Neural cell (in vitro differentiated cells): ENCODE data around the gene CPZ. TPM values are rescaled to one million over a fixed set of nuclear protein-coding genes. Genes with fewer than 3 reads are reported as not detected.

Experiments used
- H2AFZ ChIP-seq: fragments of 200-600, 300-800 bp; sonication (generic), shearing (Covaris generic); 2 replicates; pipeline ENCODE4 v1.6.0; 2014; ENCODE audit warnings: low read depth, mild to moderate bottlenecking, antibody characterized with exemption, low read length, moderate library complexity
- H3F3A ChIP-seq: fragments of 200-600 bp; shearing (Covaris generic); 2 replicates; pipeline ENCODE4 v1.6.1; 2016; ENCODE audit warnings: mild to moderate bottlenecking, moderate library complexity, mixed read lengths, antibody characterized with exemption, low read length; ENCODE audit not compliant: insufficient read depth, poor library complexity, severe bottlenecking
- H3K27ac ChIP-seq: fragments of 200-600, 300-800 bp; sonication (generic), shearing (Covaris generic); 2 replicates; pipeline ENCODE4 v1.5.1; 2014; ENCODE audit warnings: mild to moderate bottlenecking, low read length, moderate library complexity
- H3K27me3 ChIP-seq: fragments of 300-800, 200-600 bp; sonication (generic), shearing (Covaris generic); 2 replicates; pipeline ENCODE4 v1.6.0; 2014; ENCODE audit warnings: mild to moderate bottlenecking, low read depth, low read length, moderate library complexity; ENCODE audit not compliant: insufficient read depth
- H3K36me3 ChIP-seq: fragments of 300-800, 200-600 bp; sonication (generic), shearing (Covaris generic); 2 replicates; pipeline ENCODE4 v1.5.1; 2014; ENCODE audit warnings: mild to moderate bottlenecking, antibody characterized with exemption, low read length, moderate library complexity; ENCODE audit not compliant: insufficient read depth
- H3K4me2 ChIP-seq: fragments of 300-800, 200-600 bp; sonication (generic), shearing (Covaris generic); 2 replicates; pipeline ENCODE4 v1.6.0; 2014; ENCODE audit warnings: mild to moderate bottlenecking, low read length
- H3K4me3 ChIP-seq: fragments of 300-800, 200-600 bp; sonication (generic), shearing (Covaris generic); 2 replicates; pipeline ENCODE4 v1.5.1; 2014; ENCODE audit warnings: mild to moderate bottlenecking, low read length, moderate library complexity
- H3K79me2 ChIP-seq: fragments of 200-600 bp; shearing (Covaris generic); replicated peaks from 2 replicates; pipeline ENCODE4 v1.6.0; 2014; ENCODE audit warnings: mild to moderate bottlenecking, low read length, moderate library complexity; ENCODE audit not compliant: insufficient read depth
- H3K9ac ChIP-seq: fragments of 300-800, 200-600 bp; sonication (generic), shearing (Covaris generic); 2 replicates; pipeline ENCODE4 v1.6.1; 2016; ENCODE audit warnings: mild to moderate bottlenecking, low read length, mixed read lengths
- H3K9me2 ChIP-seq: fragments of 200-600 bp; shearing (Covaris generic); 2 replicates; pipeline ENCODE4 v1.6.1; 2016; ENCODE audit warnings: mild to moderate bottlenecking, low read length, mixed read lengths; ENCODE audit not compliant: insufficient read depth
- H3K9me3 ChIP-seq: fragments of 200-600, 300-800 bp; sonication (generic), shearing (Covaris generic); 2 replicates; pipeline ENCODE4 v1.6.1; 2016; ENCODE audit warnings: mild to moderate bottlenecking, mixed run types, low read length, moderate library complexity, mixed read lengths
- H4K20me1 ChIP-seq: fragments of 200-600 bp; shearing (Covaris generic); 2 replicates; pipeline ENCODE4 v1.6.1; 2016; ENCODE audit warnings: mild to moderate bottlenecking, mixed run types; ENCODE audit not compliant: insufficient read depth
- EP300 ChIP-seq: fragments of 450-650 bp; conservative IDR thresholded peaks from 2 replicates; pipeline ENCODE4 v1.6.1; 2014; ENCODE audit warnings: antibody characterized with exemption, mild to moderate bottlenecking, moderate library complexity; ENCODE audit not compliant: poor library complexity, severe bottlenecking
- EZH2 ChIP-seq: fragments of 200-600, 300-800 bp; shearing (Covaris generic), sonication (generic); IDR thresholded peaks from 2 replicates; pipeline ENCODE4 v1.6.1; 2014; ENCODE audit warnings: antibody characterized with exemption, low read length, borderline replicate concordance, mild to moderate bottlenecking; ENCODE audit not compliant: insufficient read depth, poor library complexity, severe bottlenecking
- MXI1 ChIP-seq: fragments of 450-650 bp; conservative IDR thresholded peaks from 2 replicates; pipeline ENCODE4 v1.6.1; 2014; ENCODE audit warnings: antibody characterized with exemption, mild to moderate bottlenecking; ENCODE audit not compliant: poor library complexity, severe bottlenecking
- POLR2AphosphoS5 ChIP-seq: IDR thresholded peaks from 2 replicates; pipeline ENCODE4 v1.6.1; 2012
- RAD21 ChIP-seq: fragments of 450-650 bp; conservative IDR thresholded peaks from 2 replicates; pipeline ENCODE4 v1.6.1; 2014; ENCODE audit warnings: antibody characterized with exemption, mild to moderate bottlenecking, moderate library complexity
- SMC3 ChIP-seq: fragments of 450-650 bp; conservative IDR thresholded peaks from 2 replicates; pipeline ENCODE4 v1.6.1; 2014; ENCODE audit warnings: antibody characterized with exemption, mild to moderate bottlenecking, moderate library complexity; ENCODE audit not compliant: poor library complexity
- TAF1 ChIP-seq: IDR thresholded peaks from 2 replicates; pipeline ENCODE4 v1.6.1; 2012; ENCODE audit warnings: low read depth
- polyA plus RNA-seq: library from polyadenylated mRNA; depleted of rRNA; stranded (reverse); fragments of >200 nt; gene quantifications from 2 replicates; pipeline ENCODE4 v1.2.3, GENCODE V29; 2014
- TF ChIP-seq, protein P1 (sequence below): fragments of 450-650 bp; IDR thresholded peaks from 2 replicates; pipeline ENCODE4 v1.5.1; 2014; ENCODE audit warnings: antibody characterized with exemption, mild to moderate bottlenecking, moderate library complexity; ENCODE audit not compliant: poor library complexity, severe bottlenecking
- TF ChIP-seq, protein P2 (sequence below): IDR thresholded peaks from 2 replicates; pipeline ENCODE4 v1.6.1; 2012; ENCODE audit warnings: borderline replicate concordance

Gene CPZ
- polyA plus RNA-seq, 1 donor from 2014 or later, result not detected

DNA sequence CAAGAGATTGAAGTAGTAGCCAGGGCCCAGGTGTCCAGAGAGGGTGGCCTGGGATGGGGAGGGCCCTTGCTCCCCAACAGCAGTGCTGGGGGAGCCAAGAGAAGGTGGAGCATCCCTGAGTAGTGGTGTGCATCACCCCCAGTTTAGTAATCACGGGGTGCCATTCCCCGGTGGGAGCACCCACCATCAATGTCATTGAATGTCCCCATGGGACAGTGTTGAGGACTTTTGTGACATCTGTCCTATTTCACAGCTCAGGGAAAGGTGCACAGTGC is 4.4 kb upstream of the CPZ start:
- H3K9me3 ChIP-seq, result no peaks in the 10 kb centered on the region
- H3K9ac ChIP-seq, result no peak overlapping the region
- H3K36me3 ChIP-seq, result no peaks in the 10 kb centered on the region
- H2AFZ ChIP-seq, result no peak overlapping the region
- no peaks in the 10 kb centered on the region for H3K79me2 ChIP-seq
- no peak overlapping the region for H3K4me2 ChIP-seq
- peaks cover 30% of the 10 kb centered on the region for H3K27me3 ChIP-seq
- H3K4me3 ChIP-seq, result no peak overlapping the region
- H3F3A ChIP-seq, result no peaks in the 10 kb centered on the region
- H4K20me1 ChIP-seq, result no peaks in the 10 kb centered on the region
- TF ChIP-seq, protein P1, sequence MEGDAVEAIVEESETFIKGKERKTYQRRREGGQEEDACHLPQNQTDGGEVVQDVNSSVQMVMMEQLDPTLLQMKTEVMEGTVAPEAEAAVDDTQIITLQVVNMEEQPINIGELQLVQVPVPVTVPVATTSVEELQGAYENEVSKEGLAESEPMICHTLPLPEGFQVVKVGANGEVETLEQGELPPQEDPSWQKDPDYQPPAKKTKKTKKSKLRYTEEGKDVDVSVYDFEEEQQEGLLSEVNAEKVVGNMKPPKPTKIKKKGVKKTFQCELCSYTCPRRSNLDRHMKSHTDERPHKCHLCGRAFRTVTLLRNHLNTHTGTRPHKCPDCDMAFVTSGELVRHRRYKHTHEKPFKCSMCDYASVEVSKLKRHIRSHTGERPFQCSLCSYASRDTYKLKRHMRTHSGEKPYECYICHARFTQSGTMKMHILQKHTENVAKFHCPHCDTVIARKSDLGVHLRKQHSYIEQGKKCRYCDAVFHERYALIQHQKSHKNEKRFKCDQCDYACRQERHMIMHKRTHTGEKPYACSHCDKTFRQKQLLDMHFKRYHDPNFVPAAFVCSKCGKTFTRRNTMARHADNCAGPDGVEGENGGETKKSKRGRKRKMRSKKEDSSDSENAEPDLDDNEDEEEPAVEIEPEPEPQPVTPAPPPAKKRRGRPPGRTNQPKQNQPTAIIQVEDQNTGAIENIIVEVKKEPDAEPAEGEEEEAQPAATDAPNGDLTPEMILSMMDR, result no peak
- TF ChIP-seq SMC3, result no peak
- TF ChIP-seq EP300, result no peak
- TF ChIP-seq MXI1, result no peak
- TF ChIP-seq POLR2AphosphoS5, result no peak
- TF ChIP-seq, protein P2, sequence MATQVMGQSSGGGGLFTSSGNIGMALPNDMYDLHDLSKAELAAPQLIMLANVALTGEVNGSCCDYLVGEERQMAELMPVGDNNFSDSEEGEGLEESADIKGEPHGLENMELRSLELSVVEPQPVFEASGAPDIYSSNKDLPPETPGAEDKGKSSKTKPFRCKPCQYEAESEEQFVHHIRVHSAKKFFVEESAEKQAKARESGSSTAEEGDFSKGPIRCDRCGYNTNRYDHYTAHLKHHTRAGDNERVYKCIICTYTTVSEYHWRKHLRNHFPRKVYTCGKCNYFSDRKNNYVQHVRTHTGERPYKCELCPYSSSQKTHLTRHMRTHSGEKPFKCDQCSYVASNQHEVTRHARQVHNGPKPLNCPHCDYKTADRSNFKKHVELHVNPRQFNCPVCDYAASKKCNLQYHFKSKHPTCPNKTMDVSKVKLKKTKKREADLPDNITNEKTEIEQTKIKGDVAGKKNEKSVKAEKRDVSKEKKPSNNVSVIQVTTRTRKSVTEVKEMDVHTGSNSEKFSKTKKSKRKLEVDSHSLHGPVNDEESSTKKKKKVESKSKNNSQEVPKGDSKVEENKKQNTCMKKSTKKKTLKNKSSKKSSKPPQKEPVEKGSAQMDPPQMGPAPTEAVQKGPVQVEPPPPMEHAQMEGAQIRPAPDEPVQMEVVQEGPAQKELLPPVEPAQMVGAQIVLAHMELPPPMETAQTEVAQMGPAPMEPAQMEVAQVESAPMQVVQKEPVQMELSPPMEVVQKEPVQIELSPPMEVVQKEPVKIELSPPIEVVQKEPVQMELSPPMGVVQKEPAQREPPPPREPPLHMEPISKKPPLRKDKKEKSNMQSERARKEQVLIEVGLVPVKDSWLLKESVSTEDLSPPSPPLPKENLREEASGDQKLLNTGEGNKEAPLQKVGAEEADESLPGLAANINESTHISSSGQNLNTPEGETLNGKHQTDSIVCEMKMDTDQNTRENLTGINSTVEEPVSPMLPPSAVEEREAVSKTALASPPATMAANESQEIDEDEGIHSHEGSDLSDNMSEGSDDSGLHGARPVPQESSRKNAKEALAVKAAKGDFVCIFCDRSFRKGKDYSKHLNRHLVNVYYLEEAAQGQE, result no peak
- no peak for TF ChIP-seq RAD21
- no peak overlapping the region for H3K27ac ChIP-seq
- H3K9me2 ChIP-seq, result no peaks in the 10 kb centered on the region

DNA sequence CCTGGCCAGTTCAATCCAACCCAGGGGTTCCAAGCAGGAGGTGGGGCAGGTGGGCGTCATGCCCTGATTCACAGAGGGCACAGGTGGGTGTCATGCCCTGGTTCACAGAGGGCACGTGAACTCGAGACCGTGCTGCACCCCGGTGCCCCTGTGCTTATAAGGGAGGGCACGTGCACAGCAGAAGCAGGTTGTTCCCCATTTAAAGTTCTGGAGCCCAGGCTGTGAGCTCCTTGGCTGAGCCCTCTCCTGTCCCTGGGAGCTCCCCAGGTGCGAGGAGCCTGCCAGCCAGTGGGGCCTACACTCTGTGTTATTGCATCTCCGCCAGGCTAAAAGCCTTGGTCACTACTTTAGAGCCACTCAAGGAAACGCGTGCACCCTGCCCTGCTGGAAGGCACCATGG is 3.2 kb upstream of the CPZ start:
- H3K4me2 ChIP-seq, result no peak overlapping the region
- no peaks in the 10 kb centered on the region for H4K20me1 ChIP-seq
- no peaks in the 10 kb centered on the region for H3K9me2 ChIP-seq
- H3F3A ChIP-seq, result no peaks in the 10 kb centered on the region
- H3K9me3 ChIP-seq, result no peaks in the 10 kb centered on the region
- TF ChIP-seq RAD21 (no peak), POLR2AphosphoS5 (no peak), SMC3 (no peak), EP300 (no peak)
- H3K9ac ChIP-seq, result no peak overlapping the region
- no peaks in the 10 kb centered on the region for H3K36me3 ChIP-seq
- no peak overlapping the region for H3K27ac ChIP-seq
- no peak overlapping the region for H2AFZ ChIP-seq
- no peaks in the 10 kb centered on the region for H3K79me2 ChIP-seq
- H3K27me3 ChIP-seq, result peaks cover 39% of the 10 kb centered on the region
- no peak overlapping the region for H3K4me3 ChIP-seq

DNA sequence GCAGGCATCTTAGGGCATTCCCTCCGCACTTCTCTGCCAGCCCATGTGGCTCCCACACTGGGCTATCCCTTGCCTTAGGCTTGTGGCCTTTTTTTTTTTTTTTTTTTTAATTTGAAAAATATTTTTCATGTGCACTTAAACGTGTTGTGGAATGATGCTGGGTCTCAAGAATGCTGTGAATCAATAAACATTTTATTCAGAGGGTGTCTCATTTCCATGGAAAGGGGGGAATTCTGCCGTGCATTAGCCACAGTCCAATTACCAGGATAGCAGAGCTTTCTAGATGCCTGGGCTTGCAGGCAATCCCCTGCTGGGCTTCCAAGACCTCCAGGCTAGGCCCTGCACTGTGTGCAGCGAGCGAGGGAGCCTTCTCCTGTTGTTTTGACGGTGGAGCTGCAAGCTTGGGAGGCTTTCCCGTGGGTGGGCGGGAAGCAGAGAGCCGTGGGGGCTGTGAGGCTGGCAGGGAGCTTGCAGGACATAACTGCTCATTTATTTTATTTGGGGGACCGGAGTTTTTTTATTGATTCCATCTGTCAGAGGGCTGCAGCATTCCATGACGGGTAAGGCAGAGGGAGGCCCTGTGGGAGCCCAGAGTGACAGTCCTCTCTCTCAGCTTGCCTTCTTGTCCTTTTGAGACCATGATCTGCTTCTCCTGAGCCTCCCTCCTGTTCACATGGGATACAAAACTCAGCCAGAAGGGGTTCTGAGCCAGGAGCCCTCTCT is 2.6 kb upstream of the CPZ start:
- Histone ChIP-seq H2AFZ (no peak overlapping the region), H3K9ac (no peak overlapping the region), H3K9me3 (no peaks in the 10 kb centered on the region), H3K79me2 (no peaks in the 10 kb centered on the region), H3K9me2 (no peaks in the 10 kb centered on the region), H3K4me3 (no peak overlapping the region), H3K36me3 (no peaks in the 10 kb centered on the region), H4K20me1 (no peaks in the 10 kb centered on the region), H3K4me2 (no peak overlapping the region), H3F3A (no peaks in the 10 kb centered on the region), H3K27ac (no peak overlapping the region), H3K27me3 (peaks cover 39% of the 10 kb centered on the region)
- TF ChIP-seq RAD21 (no peak), TAF1 (no peak), EZH2 (no peak), EP300 (no peak), POLR2AphosphoS5 (no peak), MXI1 (no peak), SMC3 (no peak)
- TF ChIP-seq, protein P1, result no peak
- TF ChIP-seq, protein P2, result no peak
